Progenitor cell of endocrine pancreas (in vitro differentiated cells): Measurements from ENCODE around the gene AKAP9. TPM values are rescaled to one million over a fixed set of nuclear protein-coding genes. Genes with fewer than 3 reads are reported as not detected.

ENCODE experiments used
- DNase-seq: peaks from one replicate; pipeline ENCODE4 v3.0.0; 2021; ENCODE audit warnings: low spot score; ENCODE audit not compliant: unreplicated experiment
- H3K27ac Mint-ChIP-seq: 2 replicates; pipeline ENCODE4 v1.8.0; 2021; ENCODE audit warnings: mild to moderate bottlenecking, moderate library complexity, mixed read lengths
- H3K27me3 Mint-ChIP-seq: 2 replicates; pipeline ENCODE4 v1.8.0; 2021; ENCODE audit warnings: mixed read lengths
- H3K36me3 Mint-ChIP-seq: 2 replicates; pipeline ENCODE4 v1.8.0; 2022; ENCODE audit warnings: mixed read lengths; ENCODE audit not compliant: insufficient read depth
- H3K4me1 Mint-ChIP-seq: 2 replicates; pipeline ENCODE4 v1.8.0; 2021; ENCODE audit warnings: low read depth, mixed read lengths
- H3K4me3 Mint-ChIP-seq: 2 replicates; pipeline ENCODE4 v1.8.0; 2021; ENCODE audit warnings: low read depth, mild to moderate bottlenecking, moderate library complexity, mixed read lengths
- H3K9me3 Mint-ChIP-seq: 2 replicates; pipeline ENCODE4 v1.8.0; 2021; ENCODE audit warnings: low read depth, mixed read lengths
- CTCF ChIP-seq: fragments of 200-600 bp; sonication (generic); IDR thresholded peaks from one replicate; pipeline ENCODE4 v1.5.0; 2021; ENCODE audit warnings: antibody characterized with exemption, mild to moderate bottlenecking; ENCODE audit not compliant: unreplicated experiment
- total RNA-seq: library from RNA; stranded (reverse); gene quantifications from 2 replicates; pipeline ENCODE4 v1.2.1, GENCODE V29; 2021

Gene AKAP9
- total RNA-seq, 1 donor from 2014 or later: 105 TPM

DNA sequence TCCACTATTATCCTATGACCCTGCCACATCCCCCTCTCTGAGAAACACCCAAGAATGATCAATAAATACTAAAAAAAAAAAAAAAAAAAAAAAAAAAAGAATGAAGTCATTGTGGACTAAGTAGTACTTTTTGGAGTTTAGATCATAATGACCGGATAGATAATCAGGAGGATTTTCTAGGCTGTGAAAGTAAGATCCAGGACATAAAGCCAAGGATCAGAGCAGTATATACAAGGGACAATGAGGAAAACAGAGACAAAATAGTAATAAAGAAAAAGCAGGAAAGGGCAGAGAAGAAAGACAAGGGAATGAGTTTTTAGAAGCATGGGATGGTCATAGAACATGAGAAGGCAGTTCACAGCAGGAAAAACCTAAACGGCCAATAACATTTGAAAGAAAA, 87.6 kb downstream of the AKAP9 start:
- DNase-seq: no peak
- Mint-ChIP-seq H3K4me3 (no peak overlapping the region), H3K9me3 (peaks cover 14% of the 10 kb centered on the region), H3K27me3 (no peaks in the 10 kb centered on the region), H3K27ac (peak overlapping the region; percentile 60), H3K4me1 (peaks cover 1% of the 10 kb centered on the region), H3K36me3 (peaks cover 48% of the 10 kb centered on the region)
- no peak for TF ChIP-seq CTCF

- DNase-seq: no peak
- Mint-ChIP-seq H3K36me3 (peaks cover 43% of the 10 kb centered on the region), H3K4me1 (peaks cover 1% of the 10 kb centered on the region), H3K27me3 (no peaks in the 10 kb centered on the region), H3K4me3 (no peak overlapping the region), H3K9me3 (peaks cover 14% of the 10 kb centered on the region), H3K27ac (no peak overlapping the region)
- no peak for TF ChIP-seq CTCF
Measured at GRCh38 chr7:92028686-92029085, 88.0 kb downstream of the AKAP9 start.

- no peak for DNase-seq
- Mint-ChIP-seq H3K4me3 (no peak overlapping the region), H3K4me1 (peaks cover 18% of the 10 kb centered on the region), H3K36me3 (peaks cover 30% of the 10 kb centered on the region), H3K27ac (peak overlapping the region; percentile 25), H3K27me3 (no peaks in the 10 kb centered on the region), H3K9me3 (no peaks in the 10 kb centered on the region)
- TF ChIP-seq CTCF: no peak
Measured at GRCh38 chr7:92034116-92034515, 93.5 kb downstream of the AKAP9 start.

- Mint-ChIP-seq H3K27me3 (no peaks in the 10 kb centered on the region), H3K27ac (peak overlapping the region; percentile 78), H3K9me3 (no peaks in the 10 kb centered on the region), H3K4me3 (no peak overlapping the region), H3K4me1 (peaks cover 20% of the 10 kb centered on the region), H3K36me3 (peaks cover 28% of the 10 kb centered on the region)
- no peak for TF ChIP-seq CTCF
- DNase-seq: no peak
Measured at GRCh38 chr7:92035576-92035975, 94.9 kb downstream of the AKAP9 start.

DNA sequence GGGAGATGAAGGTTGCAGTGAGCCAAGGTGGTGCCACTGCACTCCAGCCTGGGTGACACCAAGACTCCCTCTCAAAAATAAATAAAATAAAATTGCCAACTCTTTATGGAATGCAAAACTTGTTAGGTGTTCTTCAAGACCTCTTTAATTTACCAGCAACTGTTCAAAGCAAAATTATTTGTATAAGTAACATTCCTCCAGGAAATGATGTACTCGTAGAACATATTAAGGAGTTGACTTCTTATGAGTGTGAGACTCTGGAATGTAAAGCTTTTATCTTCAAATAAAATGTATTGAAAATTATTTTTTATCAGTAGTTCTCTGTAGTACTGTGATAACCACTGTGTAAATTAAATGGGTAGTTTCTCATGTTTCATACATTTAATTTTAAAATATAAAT, 99.2 kb downstream of the AKAP9 start:
- H3K4me1 Mint-ChIP-seq: peaks cover 47% of the 10 kb centered on the region

More for the DNA sequence above, 99.2 kb downstream of the AKAP9 start:
- no peaks in the 10 kb centered on the region for H3K9me3 Mint-ChIP-seq
- H3K36me3 Mint-ChIP-seq: peaks cover 12% of the 10 kb centered on the region
- no peak for DNase-seq
- no peak overlapping the region for H3K4me3 Mint-ChIP-seq
- peak overlapping the region; percentile 49 for H3K27ac Mint-ChIP-seq
- TF ChIP-seq CTCF: no peak
- no peaks in the 10 kb centered on the region for H3K27me3 Mint-ChIP-seq
